Activated naive CD4-positive, alpha-beta T cell treated with anti-CD3 and anti-CD28 coated beads for 36 hours (primary cell): ENCODE measurements around the gene ZNF565. TPM values are rescaled to one million over a fixed set of nuclear protein-coding genes. Genes with fewer than 3 reads are reported as not detected.

Experiments used
- CTCF ChIA-PET: fragments of 350-600 bp; sonication (Branson Sonifier 250); formaldehyde crosslinking; loops from one replicate; lab custom pipeline; 2021; ENCODE audit warnings: antibody characterized with exemption; lab: Charles Lee
- DNase-seq: peaks from one replicate; pipeline ENCODE4 v3.0.0-alpha.2; 2020
- H3K27ac Mint-ChIP-seq: one replicate; pipeline ENCODE4 v1.8.0; 2021; ENCODE audit warnings: mild to moderate bottlenecking, mixed read lengths
- H3K27me3 Mint-ChIP-seq: one replicate; pipeline ENCODE4 v1.8.0; 2021; ENCODE audit warnings: low read depth, mixed read lengths
- H3K36me3 Mint-ChIP-seq: one replicate; pipeline ENCODE4 v1.8.0; 2021; ENCODE audit warnings: low read depth, mixed read lengths
- H3K4me1 Mint-ChIP-seq: one replicate; pipeline ENCODE4 v1.8.0; 2021; ENCODE audit warnings: low read depth, mixed read lengths
- H3K4me3 Mint-ChIP-seq: one replicate; pipeline ENCODE4 v1.8.0; 2021; ENCODE audit warnings: mild to moderate bottlenecking, moderate library complexity, mixed read lengths
- H3K9me3 Mint-ChIP-seq: one replicate; pipeline ENCODE4 v1.8.0; 2021; ENCODE audit warnings: mixed read lengths
- intact Hi-C: fragments of 100-400 bp; cut with micrococcal nuclease; formaldehyde crosslinking; loops from one replicate; pipeline ENCODE4 v1.15.1; 2023
- total RNA-seq, 2 experiments: library from RNA; stranded (reverse); gene quantifications; one replicate each; pipeline ENCODE4 v1.2.3, GENCODE V29; 2021

ZNF565 gene
- total RNA-seq, 2 experiments from 2014 or later, result 2.0 to 2.2 TPM

DNA sequence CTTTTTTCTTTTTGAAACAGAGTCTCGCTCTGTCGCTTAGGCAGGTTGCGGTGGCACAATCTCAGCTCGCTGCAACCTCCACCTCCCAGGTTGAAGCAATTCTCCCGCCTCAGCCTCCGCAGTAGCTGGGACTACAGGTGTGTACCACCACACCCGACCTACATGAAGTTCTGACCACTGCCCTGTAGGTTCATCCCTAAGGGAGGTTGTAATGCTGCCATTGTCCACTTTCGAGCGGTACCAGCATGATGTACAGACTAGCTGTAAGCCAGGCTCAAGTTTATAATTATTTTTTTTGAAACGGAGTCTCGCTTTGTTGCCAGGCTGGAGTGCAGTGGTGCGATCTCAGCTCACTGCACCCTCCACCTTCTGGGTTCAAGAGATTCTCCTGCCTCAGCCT, 50.7 kb downstream of the ZNF565 start:
- Mint-ChIP-seq H3K4me3 (no peak overlapping the region), H3K27ac (no peak overlapping the region), H3K36me3 (peaks cover 2% of the 10 kb centered on the region), H3K27me3 (no peaks in the 10 kb centered on the region), H3K9me3 (no peaks in the 10 kb centered on the region), H3K4me1 (no peaks in the 10 kb centered on the region)
- no peak for DNase-seq
- CTCF ChIA-PET, result interaction anchor here (1.2 kb wide), 1 partner anchor 36 kb away, joined by 3 read pairs; no protein-coding TSS in a partner anchor
- intact Hi-C loops, result no loop called here

DNA sequence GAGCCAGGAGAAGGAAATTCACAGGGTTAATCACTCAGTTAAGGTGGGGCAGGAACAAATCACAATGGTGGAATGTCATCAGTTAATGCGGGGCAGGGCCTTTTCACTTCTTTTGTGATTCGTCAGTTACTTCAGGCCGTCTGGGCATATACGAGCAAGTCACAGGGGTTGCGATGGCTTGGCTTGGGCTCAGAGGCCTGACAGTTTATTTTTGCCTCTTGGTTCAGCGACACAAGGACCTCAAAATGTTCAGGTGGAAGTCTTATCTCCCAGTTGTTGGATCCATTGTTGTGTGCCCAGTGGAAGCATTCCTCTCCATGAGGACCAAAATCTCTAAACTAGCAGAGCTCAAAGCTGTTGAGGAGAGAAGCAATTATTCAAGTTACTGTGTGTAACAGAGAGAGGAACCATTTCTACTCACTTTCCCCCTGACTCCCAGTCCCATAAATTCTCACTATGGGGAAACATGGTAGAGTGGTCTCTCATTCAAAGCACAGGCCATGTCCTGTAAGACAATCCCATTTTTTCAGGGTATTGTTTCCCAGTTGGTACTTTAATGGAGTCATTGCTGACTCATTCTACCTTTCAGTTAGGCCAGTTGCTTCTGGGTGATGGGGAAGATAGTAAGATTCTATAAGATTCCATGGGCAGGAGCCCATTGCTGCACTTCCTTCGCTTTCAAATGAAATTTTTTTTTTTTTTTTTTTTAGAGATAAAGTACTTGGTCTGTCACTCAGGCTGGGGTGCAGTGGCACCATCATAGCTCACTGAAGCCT, 53.5 kb downstream of the ZNF565 start:
- peaks cover 2% of the 10 kb centered on the region for H3K36me3 Mint-ChIP-seq
- no peak overlapping the region for H3K27ac Mint-ChIP-seq
- no peaks in the 10 kb centered on the region for H3K27me3 Mint-ChIP-seq
- H3K9me3 Mint-ChIP-seq, result no peaks in the 10 kb centered on the region
- no peak overlapping the region for H3K4me3 Mint-ChIP-seq
- H3K4me1 Mint-ChIP-seq, result no peaks in the 10 kb centered on the region
- intact Hi-C loops, result no loop called here
- CTCF ChIA-PET, result no interaction called here
- DNase-seq, result no peak

DNA sequence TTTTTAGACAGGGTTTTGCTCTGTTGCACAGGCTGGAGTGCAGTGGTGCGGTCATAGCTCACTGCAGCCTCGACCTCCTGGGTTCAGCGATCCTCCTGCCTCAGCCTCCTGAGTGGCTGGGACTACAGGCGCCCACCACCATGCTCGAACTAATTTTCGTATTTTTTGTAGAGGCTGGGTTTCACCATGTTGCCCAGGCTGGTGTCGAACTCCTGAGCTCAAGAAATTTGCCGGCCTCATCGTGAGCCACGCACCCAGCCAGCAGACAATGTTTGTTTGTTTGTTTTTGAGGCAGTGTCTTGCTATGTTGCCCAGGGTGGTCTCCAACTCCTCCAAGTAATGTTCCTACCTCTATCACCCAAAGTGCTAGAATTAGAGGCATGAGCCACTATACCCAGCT, 61.3 kb downstream of the ZNF565 start:
- Mint-ChIP-seq H3K27ac (no peak overlapping the region), H3K27me3 (no peaks in the 10 kb centered on the region), H3K4me3 (no peak overlapping the region), H3K4me1 (no peaks in the 10 kb centered on the region), H3K36me3 (peaks cover 12% of the 10 kb centered on the region), H3K9me3 (no peaks in the 10 kb centered on the region)
- DNase-seq, result no peak
- CTCF ChIA-PET, result interaction anchor here (0.7 to 0.9 kb wide), 2 partner anchors 17 to 222 kb away, joined by 3 to 6 read pairs; no protein-coding TSS in a partner anchor
- intact Hi-C loops, result no loop called here

DNA sequence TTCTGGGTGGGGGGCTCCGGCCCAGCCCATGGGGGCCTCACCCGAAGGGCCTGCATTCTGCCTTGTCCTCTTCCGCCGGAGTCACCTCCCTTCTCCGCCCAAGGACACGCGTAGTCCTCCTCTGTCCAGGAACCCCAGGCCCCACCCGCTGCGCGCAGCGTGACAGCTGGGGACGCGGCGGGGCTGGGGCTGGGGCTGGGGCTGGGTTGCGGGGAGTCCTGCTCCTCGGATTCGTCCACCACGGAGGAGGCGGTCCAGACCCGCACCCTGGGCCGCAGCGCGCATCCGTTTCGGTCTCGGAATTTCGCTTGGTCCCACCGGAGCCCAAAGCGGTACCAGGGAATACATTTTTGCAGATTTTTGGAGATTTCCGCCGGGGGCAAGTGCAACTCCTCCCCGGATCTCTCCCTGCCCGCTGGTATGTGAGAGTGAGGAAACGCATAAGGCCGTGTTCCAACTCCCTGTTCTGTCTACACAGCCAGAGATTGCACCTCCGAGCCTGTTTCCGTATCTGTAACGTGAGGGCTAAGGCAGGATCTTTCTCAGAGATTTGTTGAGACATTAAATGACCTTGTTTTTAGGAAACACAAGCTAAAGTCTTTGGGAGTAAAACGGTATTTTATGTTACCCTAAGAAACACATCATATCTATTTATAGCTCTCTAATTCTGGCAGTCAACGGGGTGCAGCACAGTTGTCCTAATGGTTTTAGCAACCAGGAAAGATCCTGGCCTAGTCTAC, 61.9 kb downstream of the ZNF565 start, which contains the start of gene COX7A1:
TSS of gene COX7A1 (minus strand) at position 96 of the 740 bp plus-strand sequence. CDS start at position 56, 40 bp downstream.
- H3K27ac Mint-ChIP-seq, result no peak within 1 kb of the TSS
- H3K4me1 Mint-ChIP-seq, result no peaks in the 10 kb centered on the region
- CTCF ChIA-PET, result interaction anchor here (0.7 to 1.2 kb wide), 3 partner anchors 17 to 221 kb away, joined by 3 to 6 read pairs (median 3); no protein-coding TSS in a partner anchor
- H3K27me3 Mint-ChIP-seq, result no peaks in the 10 kb centered on the region
- H3K9me3 Mint-ChIP-seq, result no peaks in the 10 kb centered on the region
- intact Hi-C loops, result no loop called here
- H3K36me3 Mint-ChIP-seq, result peaks cover 12% of the 10 kb centered on the region
- DNase-seq, result no peak
- no peak within 1 kb of the TSS for H3K4me3 Mint-ChIP-seq

DNA sequence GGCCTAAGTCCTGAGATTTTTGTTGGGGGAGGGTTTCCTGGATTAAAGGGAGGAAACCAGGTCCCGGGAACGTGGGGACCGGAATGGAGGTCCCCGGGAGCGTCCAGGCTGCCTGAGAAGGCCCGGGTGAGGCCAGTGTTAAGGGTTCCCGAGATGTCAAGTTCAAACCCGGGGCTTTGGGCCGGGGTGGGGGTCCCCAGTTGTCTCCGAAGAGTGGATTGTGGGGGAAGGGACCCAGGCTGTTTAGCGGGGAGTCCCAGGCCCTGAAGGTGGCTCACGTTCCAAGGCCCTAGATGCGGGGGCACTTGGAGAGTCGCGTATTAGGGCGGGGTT, 62.5 kb downstream of the ZNF565 start:
- peaks cover 17% of the 10 kb centered on the region for H3K36me3 Mint-ChIP-seq
- no peaks in the 10 kb centered on the region for H3K4me1 Mint-ChIP-seq
- intact Hi-C loops, result no loop called here
- H3K27me3 Mint-ChIP-seq, result no peaks in the 10 kb centered on the region
- no peaks in the 10 kb centered on the region for H3K9me3 Mint-ChIP-seq
- no peak overlapping the region for H3K27ac Mint-ChIP-seq
- DNase-seq, result no peak
- CTCF ChIA-PET, result interaction anchor here (1.2 kb wide), 1 partner anchor 18 kb away, joined by 3 read pairs; no protein-coding TSS in a partner anchor
- no peak overlapping the region for H3K4me3 Mint-ChIP-seq

DNA sequence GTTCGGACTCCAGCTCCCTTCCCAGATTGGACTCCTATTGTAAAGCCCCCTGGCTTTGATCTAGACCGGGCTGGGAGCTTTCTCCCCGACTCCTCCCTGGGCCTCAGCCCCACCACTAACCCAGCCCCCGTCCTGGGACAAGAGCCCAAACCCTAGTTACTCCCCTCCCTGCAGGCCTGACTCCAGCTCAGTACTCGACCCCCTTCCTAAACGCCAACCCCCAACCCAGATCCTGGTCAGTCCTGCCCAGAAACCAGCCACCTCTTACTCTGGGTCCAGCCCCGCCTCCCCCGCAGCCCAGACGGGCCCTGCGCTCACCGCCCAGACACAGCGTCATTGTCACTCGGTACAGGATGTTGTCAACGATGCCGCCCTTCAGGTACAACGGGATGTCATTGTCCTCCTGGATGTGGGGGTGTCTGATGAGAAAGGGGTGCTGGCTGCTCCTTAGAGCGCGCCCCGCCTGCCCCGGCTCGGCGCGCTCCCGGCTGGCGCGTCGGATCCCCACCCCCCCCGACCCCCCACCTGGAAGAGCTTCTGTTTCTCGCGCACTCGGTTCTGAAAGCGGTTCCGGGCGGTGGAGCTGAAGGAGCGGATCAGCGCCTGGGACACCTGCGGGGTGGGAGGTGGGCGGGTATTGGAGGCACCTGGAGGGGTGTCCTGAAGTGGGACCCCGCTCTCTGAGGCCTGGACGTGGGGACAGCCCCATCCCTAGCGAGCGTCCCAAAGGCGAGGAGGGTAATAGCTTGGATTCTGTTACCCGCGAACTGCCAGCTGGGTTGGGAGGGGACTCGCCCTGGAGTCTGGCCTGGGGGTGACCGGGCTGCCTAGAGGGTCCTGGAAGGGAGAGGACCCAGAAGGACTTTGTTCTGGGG, 63.1 kb downstream of the ZNF565 start:
- Mint-ChIP-seq H3K4me1 (no peaks in the 10 kb centered on the region), H3K27me3 (no peaks in the 10 kb centered on the region), H3K27ac (no peak overlapping the region), H3K9me3 (no peaks in the 10 kb centered on the region), H3K36me3 (peaks cover 20% of the 10 kb centered on the region), H3K4me3 (no peak overlapping the region)
- CTCF ChIA-PET, result interaction anchor here (0.8 to 1.2 kb wide), 2 partner anchors 19 to 45 kb away, joined by 3 read pairs; no protein-coding TSS in a partner anchor
- no peak for DNase-seq
- intact Hi-C loops, result no loop called here

DNA sequence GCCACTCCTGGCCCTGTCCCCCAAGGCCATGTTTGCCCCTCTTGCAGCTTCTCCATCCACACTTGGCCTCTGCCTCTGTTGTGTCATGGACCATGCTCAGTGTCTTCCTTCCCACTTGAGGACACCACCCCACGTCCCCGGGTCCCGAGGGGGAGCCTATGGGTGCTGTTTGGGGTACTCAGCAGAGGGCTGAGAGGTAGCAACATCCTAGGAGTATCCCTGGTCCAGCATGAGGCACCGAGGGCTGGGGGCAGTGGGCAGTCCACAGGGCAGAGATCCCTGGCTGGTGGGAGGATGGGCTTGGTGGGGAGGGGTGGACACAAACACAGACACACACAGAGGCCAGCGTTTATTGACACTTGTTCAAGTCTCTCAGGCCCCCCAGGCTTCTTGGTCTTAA, 63.9 kb downstream of the ZNF565 start:
- H3K9me3 Mint-ChIP-seq, result no peaks in the 10 kb centered on the region
- DNase-seq, result no peak
- no peak overlapping the region for H3K4me3 Mint-ChIP-seq
- no peaks in the 10 kb centered on the region for H3K27me3 Mint-ChIP-seq
- CTCF ChIA-PET, result interaction anchor here (0.8 kb wide), 1 partner anchor 46 kb away, joined by 3 read pairs; no protein-coding TSS in a partner anchor
- H3K27ac Mint-ChIP-seq, result no peak overlapping the region
- H3K36me3 Mint-ChIP-seq, result peaks cover 27% of the 10 kb centered on the region
- no peaks in the 10 kb centered on the region for H3K4me1 Mint-ChIP-seq
- intact Hi-C loops, result no loop called here

DNA sequence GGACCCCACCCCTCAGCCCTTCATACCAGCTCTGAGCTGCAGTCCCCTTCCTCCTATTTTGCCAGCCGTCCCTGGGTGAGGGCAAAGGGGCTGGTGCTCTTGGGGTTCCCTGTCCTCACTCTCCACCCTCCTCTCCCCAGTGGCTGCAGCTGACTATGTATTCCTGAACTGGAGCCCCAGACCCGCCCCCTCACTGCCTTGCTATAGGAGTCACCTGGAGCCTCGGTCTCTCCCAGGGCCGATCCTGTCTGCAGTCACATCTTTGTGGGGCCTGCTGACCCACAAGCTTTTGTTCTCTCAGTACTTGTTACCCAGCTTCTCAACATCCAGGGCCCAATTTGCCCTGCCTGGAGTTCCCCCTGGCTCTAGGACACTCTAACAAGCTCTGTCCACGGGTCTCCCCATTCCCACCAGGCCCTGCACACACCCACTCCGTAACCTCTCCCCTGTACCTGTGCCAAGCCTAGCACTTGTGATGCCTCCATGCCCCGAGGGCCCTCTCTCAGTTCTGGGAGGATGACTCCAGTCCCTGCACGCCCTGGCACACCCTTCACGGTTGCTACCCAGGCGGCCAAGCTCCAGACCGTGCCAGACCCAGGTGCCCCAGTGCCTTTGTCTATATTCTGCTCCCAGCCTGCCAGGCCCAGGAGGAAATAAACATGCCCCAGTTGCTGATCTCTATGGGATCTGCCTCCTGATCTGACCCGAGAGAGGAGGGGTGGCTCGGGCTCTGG, 64.6 kb downstream of the ZNF565 start:
- Mint-ChIP-seq H3K4me3 (no peak overlapping the region), H3K9me3 (no peaks in the 10 kb centered on the region), H3K27ac (peak overlapping the region; percentile 2), H3K4me1 (no peaks in the 10 kb centered on the region), H3K27me3 (no peaks in the 10 kb centered on the region), H3K36me3 (peaks cover 29% of the 10 kb centered on the region)
- intact Hi-C loops, result loop anchor here (10.0 kb wide), 1 partner anchor 405 kb away; the partner anchor contains the start of genes IGFLR1, LIN37, PSENEN and U2AF1L4
- no peak for DNase-seq
- CTCF ChIA-PET, result interaction anchor here (0.6 kb wide), 1 partner anchor 26 kb away, joined by 3 read pairs; no protein-coding TSS in a partner anchor

DNA sequence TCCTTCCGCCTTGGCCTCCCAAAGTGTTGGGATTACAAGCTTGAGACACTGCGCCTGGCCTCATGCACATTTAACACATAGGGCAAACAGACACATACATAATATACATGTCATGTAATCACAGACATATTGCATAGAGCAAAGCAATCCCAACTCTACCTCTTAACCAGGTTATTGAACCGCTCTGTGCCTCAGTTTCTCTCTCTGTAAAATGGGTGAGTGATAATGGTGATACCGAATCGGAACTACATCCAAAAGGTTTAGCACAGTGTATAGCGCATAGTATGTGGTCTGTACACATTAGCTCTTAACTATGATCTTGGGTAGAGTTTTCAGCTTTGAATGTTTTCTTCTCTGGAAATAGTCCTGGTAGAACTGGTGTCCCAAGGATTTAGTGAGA, 69.8 kb downstream of the ZNF565 start:
- CTCF ChIA-PET, result no interaction called here
- H3K27ac Mint-ChIP-seq, result no peak overlapping the region
- DNase-seq, result no peak
- no peaks in the 10 kb centered on the region for H3K27me3 Mint-ChIP-seq
- peaks cover 10% of the 10 kb centered on the region for H3K4me1 Mint-ChIP-seq
- H3K9me3 Mint-ChIP-seq, result no peaks in the 10 kb centered on the region
- H3K36me3 Mint-ChIP-seq, result peaks cover 38% of the 10 kb centered on the region
- H3K4me3 Mint-ChIP-seq, result no peak overlapping the region
- intact Hi-C loops, result loop anchor here (5.0 to 10.0 kb wide), 2 partner anchors 400 to 432 kb away; partner anchors contain the start of genes IGFLR1, LIN37, PSENEN and U2AF1L4

DNA sequence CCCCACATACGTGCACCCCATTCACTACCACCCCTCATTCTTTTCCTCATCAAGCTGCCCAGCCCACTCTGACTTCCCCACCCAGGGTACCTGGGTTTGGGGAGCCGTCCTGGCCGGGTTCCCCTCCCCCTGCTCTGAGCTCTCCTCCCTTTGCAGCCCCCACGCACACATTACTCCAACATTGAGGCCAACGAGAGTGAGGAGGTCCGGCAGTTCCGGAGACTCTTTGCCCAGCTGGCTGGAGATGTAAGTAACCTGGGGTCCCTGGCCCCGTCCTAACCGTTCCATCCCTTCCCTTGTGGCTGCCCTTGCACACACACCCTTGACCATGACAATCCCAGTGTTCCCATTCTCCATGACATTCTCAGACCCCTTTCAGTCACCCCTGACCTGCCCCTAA, 72.0 kb downstream of the ZNF565 start:
- peaks cover 34% of the 10 kb centered on the region for H3K36me3 Mint-ChIP-seq
- H3K27me3 Mint-ChIP-seq, result no peaks in the 10 kb centered on the region
- H3K4me3 Mint-ChIP-seq, result peak overlapping the region; percentile 19
- CTCF ChIA-PET, result interaction anchor here (0.6 kb wide), 1 partner anchor 271 kb away, joined by 5 read pairs; no protein-coding TSS in a partner anchor
- no peaks in the 10 kb centered on the region for H3K9me3 Mint-ChIP-seq
- peaks cover 10% of the 10 kb centered on the region for H3K4me1 Mint-ChIP-seq
- no peak overlapping the region for H3K27ac Mint-ChIP-seq
- intact Hi-C loops, result loop anchor here (5.0 to 10.0 kb wide), 2 partner anchors 398 to 430 kb away; partner anchors contain the start of genes IGFLR1, LIN37, PSENEN and U2AF1L4
- no peak for DNase-seq

DNA sequence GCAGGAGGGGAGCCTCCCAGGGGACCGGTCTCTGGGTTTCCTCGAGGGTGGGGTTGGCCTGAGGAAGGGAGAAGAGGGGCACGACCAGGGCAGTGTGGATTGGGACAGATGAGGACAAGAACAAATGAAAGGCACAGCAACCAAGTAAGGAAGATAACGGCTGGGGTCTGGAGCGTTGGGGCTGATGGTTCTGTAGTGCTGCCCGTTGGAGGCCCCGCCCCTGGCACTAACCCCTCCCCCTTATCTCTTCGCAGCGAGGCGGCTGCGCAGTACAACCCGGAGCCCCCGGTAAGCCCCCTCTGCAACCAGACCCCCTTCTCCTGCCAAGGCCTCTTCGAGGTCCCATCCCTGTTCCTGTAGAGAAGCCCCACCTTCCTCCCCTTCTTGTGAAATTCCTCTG, 72.4 kb downstream of the ZNF565 start:
- CTCF ChIA-PET, result interaction anchor here (0.6 kb wide), 1 partner anchor 270 kb away, joined by 5 read pairs; no protein-coding TSS in a partner anchor
- no peak for DNase-seq
- peaks cover 11% of the 10 kb centered on the region for H3K4me1 Mint-ChIP-seq
- H3K27me3 Mint-ChIP-seq, result no peaks in the 10 kb centered on the region
- intact Hi-C loops, result loop anchor here (5.0 to 10.0 kb wide), 2 partner anchors 397 to 430 kb away; partner anchors contain the start of genes IGFLR1, LIN37, PSENEN and U2AF1L4
- H3K9me3 Mint-ChIP-seq, result no peaks in the 10 kb centered on the region
- peaks cover 30% of the 10 kb centered on the region for H3K36me3 Mint-ChIP-seq
- no peak overlapping the region for H3K4me3 Mint-ChIP-seq
- H3K27ac Mint-ChIP-seq, result no peak overlapping the region
